CD8-positive, alpha-beta memory T cell (primary cell): ENCODE measurements around the gene INHBB. TPM values are rescaled to one million over a fixed set of nuclear protein-coding genes. Genes with fewer than 3 reads are reported as not detected.

Experiments
- CTCF ChIA-PET: fragments of 350-600 bp; sonication (Branson Sonifier 250); formaldehyde crosslinking; loops from one replicate; lab custom pipeline; 2021; ENCODE audit warnings: antibody characterized with exemption; lab: Charles Lee
- POLR2A ChIA-PET: fragments of 350-600 bp; sonication (Branson Sonifier 250); formaldehyde crosslinking; loops from one replicate; lab custom pipeline; 2021; ENCODE audit warnings: antibody characterized with exemption; lab: Charles Lee
- DNase-seq, 5 donors: peaks; one replicate each; pipeline versions ENCODE4 v3.0.0 to v3.0.0-alpha.2; 2020 to 2022; ENCODE audit warnings: mixed read lengths in 1 of 5
- H3K27ac ChIP-seq: one replicate; pipeline ENCODE4 v1.7.0; 2013; ENCODE audit warnings: low read depth, mild to moderate bottlenecking, low read length, moderate library complexity
- H3K27me3 ChIP-seq: 2 replicates; pipeline ENCODE4 v1.7.0; 2013; ENCODE audit warnings: low read length, mild to moderate bottlenecking; ENCODE audit not compliant: insufficient read depth, poor library complexity, severe bottlenecking
- H3K36me3 ChIP-seq: 2 replicates; pipeline ENCODE4 v1.7.0; 2013; ENCODE audit warnings: mild to moderate bottlenecking, low read length, moderate library complexity; ENCODE audit not compliant: insufficient read depth
- H3K4me1 ChIP-seq: 2 replicates; pipeline ENCODE4 v1.7.0; 2013; ENCODE audit warnings: mild to moderate bottlenecking, low read length, moderate library complexity; ENCODE audit not compliant: insufficient read depth
- H3K4me3 ChIP-seq: 2 replicates; pipeline ENCODE4 v1.7.0; 2013; ENCODE audit warnings: mild to moderate bottlenecking, low read length
- H3K9me3 ChIP-seq: 2 replicates; pipeline ENCODE4 v1.7.0; 2013; ENCODE audit warnings: mild to moderate bottlenecking, low read length
- H3K27ac Mint-ChIP-seq, 8 donors: one replicate each; pipeline ENCODE4 v1.8.0; 2020 to 2021; ENCODE audit warnings: mixed read lengths in 8 of 8, mild to moderate bottlenecking in 6 of 8, inconsistent platforms in 3 of 8, moderate library complexity in 3 of 8
- H3K27me3 Mint-ChIP-seq, 2 donors: one replicate each; pipeline ENCODE4 v1.8.0; 2020 to 2021; ENCODE audit warnings: mixed read lengths in 2 of 2, mild to moderate bottlenecking in 1 of 2, moderate library complexity in 1 of 2
- H3K36me3 Mint-ChIP-seq, 3 donors: one replicate each; pipeline ENCODE4 v1.8.0; 2020 to 2021; ENCODE audit warnings: mixed read lengths in 3 of 3, inconsistent platforms in 1 of 3, mild to moderate bottlenecking in 1 of 3
- H3K4me1 Mint-ChIP-seq, 3 donors: one replicate each; pipeline ENCODE4 v1.8.0; 2020 to 2021; ENCODE audit warnings: mixed read lengths in 3 of 3, inconsistent platforms in 1 of 3, mild to moderate bottlenecking in 1 of 3
- H3K4me3 Mint-ChIP-seq, 7 donors: one replicate each; pipeline ENCODE4 v1.8.0; 2020 to 2021; ENCODE audit warnings: mixed read lengths in 7 of 7, mild to moderate bottlenecking in 6 of 7, moderate library complexity in 4 of 7, inconsistent platforms in 2 of 7
- H3K9me3 Mint-ChIP-seq, 5 donors: one replicate each; pipeline ENCODE4 v1.8.0; 2020 to 2022; ENCODE audit warnings: mixed read lengths in 5 of 5, mild to moderate bottlenecking in 3 of 5, moderate library complexity in 2 of 5, inconsistent platforms in 1 of 5
- polyA plus RNA-seq: library from polyadenylated mRNA; unstranded; fragments of 300-500 nt; fragmentation: Illumina TruSeq; gene quantifications from one replicate; pipeline ENCODE4 v1.2.3, GENCODE V29; 2021
- total RNA-seq, 2 experiments: library from RNA; stranded (reverse); gene quantifications; one replicate each; pipeline ENCODE4 v1.2.3, GENCODE V29; 2021

INHBB gene
- total and polyA plus RNA-seq, 3 experiments from 2014 or later, result not detected

DNA sequence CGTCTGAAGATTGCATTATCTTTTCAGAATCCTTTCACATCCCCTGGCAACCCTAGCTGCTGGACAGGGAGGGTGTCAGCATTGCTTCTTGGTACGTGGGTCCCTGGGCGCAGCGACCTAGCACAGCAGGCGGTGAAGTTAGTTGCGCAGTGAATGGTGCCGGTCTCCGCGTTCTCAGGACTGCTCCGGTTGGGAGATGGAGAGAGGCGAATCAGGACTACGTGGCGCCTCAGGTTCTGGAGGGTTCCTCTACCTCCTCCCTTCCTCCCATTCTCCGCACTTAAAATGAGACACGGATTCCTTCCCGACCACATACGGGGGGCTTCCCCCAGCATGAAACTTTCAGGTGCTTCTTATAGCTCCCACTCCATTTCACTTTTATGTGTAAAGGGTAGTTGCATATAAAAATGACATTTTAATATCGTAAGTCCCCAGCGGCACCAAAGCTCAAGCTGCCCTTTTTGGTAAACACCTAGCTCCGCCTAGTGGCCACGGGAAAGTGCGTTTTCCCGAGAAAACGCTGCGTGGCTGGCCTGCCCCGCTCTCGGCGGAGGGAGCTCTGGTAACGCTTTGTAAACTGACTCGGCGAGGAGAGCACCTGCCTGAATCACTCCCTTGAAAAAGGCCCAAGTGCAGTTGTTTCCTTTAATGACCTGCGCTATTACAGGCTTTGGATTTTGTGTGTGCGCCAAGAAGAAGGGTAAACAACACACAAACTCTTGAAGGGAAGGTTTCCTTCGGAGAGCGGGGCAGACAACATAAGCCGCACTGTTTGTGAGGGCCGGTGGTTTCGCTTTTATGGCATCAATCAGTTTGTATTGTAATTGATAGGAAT, 32.9 kb upstream of the INHBB start:
- no peak overlapping the region for H3K27ac ChIP-seq
- Mint-ChIP-seq H3K27me3 (peaks cover 8 to 11% of the 10 kb centered on the region in 2 donors), H3K4me3 (peak overlapping the region; percentile 38 to 92 (median 81)), H3K9me3 (no peaks in the 10 kb centered on the region), H3K4me1 (peaks cover 15 to 24% (median 16%) of the 10 kb centered on the region in 3 donors), H3K36me3 (no peaks in the 10 kb centered on the region), H3K27ac (peak overlapping the region in 4 of 8 donors; percentile 51 to 83 (median 68))
- POLR2A ChIA-PET, result interaction anchor here (0.5 to 0.9 kb wide), 3 partner anchors 15 to 136 kb away, joined by 3 to 4 read pairs (median 3); partner anchors contain the start of gene RALB
- peak; percentile 39 to 74 (median 46) for DNase-seq
- H3K36me3 ChIP-seq, result no peaks in the 10 kb centered on the region
- H3K27me3 ChIP-seq, result no peaks in the 10 kb centered on the region
- CTCF ChIA-PET, result interaction anchor here (0.6 to 4.3 kb wide), 32 partner anchors 10 to 672 kb away, joined by 3 to 39 read pairs (median 4); partner anchors contain the start of gene TMEM185B
- peaks cover 9% of the 10 kb centered on the region for H3K4me1 ChIP-seq
- peak overlapping the region; percentile 54 for H3K4me3 ChIP-seq
- no peaks in the 10 kb centered on the region for H3K9me3 ChIP-seq

DNA sequence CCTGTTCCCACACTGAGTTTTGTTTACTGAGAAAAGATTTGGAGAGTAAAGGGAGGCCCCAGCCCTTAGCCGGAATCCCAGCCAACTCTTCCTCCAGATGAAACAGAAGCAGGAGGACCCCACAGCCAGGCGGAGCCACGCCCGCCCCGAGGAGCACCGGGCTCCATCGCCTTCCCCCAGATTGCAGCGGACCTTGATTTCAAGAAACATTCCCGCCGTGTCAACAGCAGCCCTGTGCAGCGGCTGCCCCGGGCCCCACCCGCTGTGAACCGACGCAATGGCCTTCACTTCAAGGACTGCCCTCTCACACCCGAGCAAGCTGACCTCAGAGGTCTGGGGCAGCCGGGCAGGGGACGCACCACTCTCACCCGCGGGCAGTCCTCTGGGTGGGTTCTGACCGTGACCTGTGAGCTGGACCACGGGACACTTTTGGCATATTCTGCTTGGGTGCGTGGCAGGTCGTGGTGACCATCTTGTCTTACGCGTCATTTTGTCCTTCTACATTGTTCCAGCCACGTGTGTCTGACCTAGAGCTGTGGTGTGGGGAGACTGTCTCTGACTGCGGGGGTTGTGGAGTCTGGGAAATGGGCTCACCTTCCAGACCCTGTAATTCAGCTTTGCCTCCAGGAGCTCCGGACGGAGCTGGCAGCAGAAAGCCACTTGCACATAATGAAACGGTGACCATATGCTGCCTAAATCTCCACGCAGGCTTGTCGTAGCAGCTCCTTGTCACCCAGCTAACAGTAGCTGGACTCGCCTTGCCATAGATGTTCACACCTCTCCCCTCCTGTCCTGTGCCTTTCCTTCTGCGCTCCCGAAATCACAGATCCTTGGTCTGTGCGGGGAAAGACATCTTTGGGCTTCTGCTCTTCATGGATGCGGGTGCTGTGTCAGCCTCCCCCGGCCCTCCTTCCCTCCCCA, 32.0 kb upstream of the INHBB start:
- DNase-seq, result no peak
- Mint-ChIP-seq H3K27ac (peak overlapping the region in 2 of 8 donors; percentile 6 to 19), H3K9me3 (no peaks in the 10 kb centered on the region), H3K36me3 (no peaks in the 10 kb centered on the region), H3K4me1 (peaks cover 15 to 24% (median 16%) of the 10 kb centered on the region in 3 donors), H3K27me3 (peaks cover 8 to 11% of the 10 kb centered on the region in 2 donors), H3K4me3 (peak overlapping the region in 6 of 7 donors; percentile 39 to 90 (median 70))
- peaks cover 9% of the 10 kb centered on the region for H3K4me1 ChIP-seq
- no peaks in the 10 kb centered on the region for H3K9me3 ChIP-seq
- ChIA-PET CTCF (interaction anchor here (0.8 to 4.3 kb wide), 30 partner anchors 10 to 673 kb away, joined by 3 to 39 read pairs (median 4); partner anchors contain the start of gene TMEM185B), POLR2A (interaction anchor here (0.7 to 0.9 kb wide), 2 partner anchors 61 to 137 kb away, joined by 3 to 4 read pairs; partner anchors contain the start of gene RALB)
- no peaks in the 10 kb centered on the region for H3K27me3 ChIP-seq
- H3K36me3 ChIP-seq, result no peaks in the 10 kb centered on the region
- H3K27ac ChIP-seq, result no peak overlapping the region
- peak overlapping the region; percentile 54 for H3K4me3 ChIP-seq

DNA sequence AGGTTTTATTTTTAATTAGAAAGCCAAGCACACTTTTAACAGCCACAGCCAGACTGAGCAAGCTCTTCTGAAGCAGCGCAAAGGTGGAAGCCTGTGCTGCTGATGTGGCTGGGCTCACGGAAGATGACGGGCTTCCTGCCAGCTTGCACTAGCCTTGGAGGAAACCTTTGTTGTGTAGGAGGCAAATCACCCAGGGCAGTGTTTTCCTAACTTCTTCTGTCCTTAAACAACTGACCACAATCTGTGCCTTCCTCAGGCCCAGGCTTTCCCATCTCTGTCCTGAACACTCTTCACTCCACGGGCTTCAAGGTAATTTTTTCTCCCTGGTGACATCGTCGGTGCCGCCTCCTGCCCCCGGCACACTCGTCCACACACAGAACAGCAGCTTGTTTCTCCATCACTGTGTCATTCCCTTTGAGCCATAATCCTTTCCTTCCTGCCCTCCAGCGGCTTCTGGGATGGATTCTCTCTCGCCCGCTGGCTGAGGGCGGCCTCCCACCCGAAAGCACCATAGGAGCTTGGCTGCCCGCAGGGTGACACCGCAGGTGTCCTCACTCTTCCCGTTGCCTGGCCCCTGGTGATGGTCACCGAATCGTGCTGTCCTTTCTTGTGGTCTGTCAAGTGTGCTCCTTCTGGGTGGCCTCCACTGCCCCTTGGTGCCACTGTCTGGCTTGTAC, 31.1 kb upstream of the INHBB start:
- H3K27ac ChIP-seq, result no peak overlapping the region
- H3K4me1 ChIP-seq, result peaks cover 9% of the 10 kb centered on the region
- Mint-ChIP-seq H3K27ac (peak overlapping the region in 2 of 8 donors; percentile 6 to 78), H3K27me3 (peaks cover 8 to 11% of the 10 kb centered on the region in 2 donors), H3K4me3 (peak overlapping the region in 4 of 7 donors; percentile 14 to 78 (median 40)), H3K9me3 (no peaks in the 10 kb centered on the region), H3K4me1 (peaks cover 15 to 24% (median 16%) of the 10 kb centered on the region in 3 donors), H3K36me3 (no peaks in the 10 kb centered on the region)
- H3K9me3 ChIP-seq, result no peaks in the 10 kb centered on the region
- H3K27me3 ChIP-seq, result no peaks in the 10 kb centered on the region
- no peak overlapping the region for H3K4me3 ChIP-seq
- DNase-seq, result peak in 1 of 5 donors; percentile 47
- no peaks in the 10 kb centered on the region for H3K36me3 ChIP-seq
- ChIA-PET POLR2A (no interaction called here), CTCF (interaction anchor here (0.8 to 4.3 kb wide), 8 partner anchors 9 to 673 kb away, joined by 3 to 39 read pairs (median 8); no protein-coding TSS in a partner anchor)

DNA sequence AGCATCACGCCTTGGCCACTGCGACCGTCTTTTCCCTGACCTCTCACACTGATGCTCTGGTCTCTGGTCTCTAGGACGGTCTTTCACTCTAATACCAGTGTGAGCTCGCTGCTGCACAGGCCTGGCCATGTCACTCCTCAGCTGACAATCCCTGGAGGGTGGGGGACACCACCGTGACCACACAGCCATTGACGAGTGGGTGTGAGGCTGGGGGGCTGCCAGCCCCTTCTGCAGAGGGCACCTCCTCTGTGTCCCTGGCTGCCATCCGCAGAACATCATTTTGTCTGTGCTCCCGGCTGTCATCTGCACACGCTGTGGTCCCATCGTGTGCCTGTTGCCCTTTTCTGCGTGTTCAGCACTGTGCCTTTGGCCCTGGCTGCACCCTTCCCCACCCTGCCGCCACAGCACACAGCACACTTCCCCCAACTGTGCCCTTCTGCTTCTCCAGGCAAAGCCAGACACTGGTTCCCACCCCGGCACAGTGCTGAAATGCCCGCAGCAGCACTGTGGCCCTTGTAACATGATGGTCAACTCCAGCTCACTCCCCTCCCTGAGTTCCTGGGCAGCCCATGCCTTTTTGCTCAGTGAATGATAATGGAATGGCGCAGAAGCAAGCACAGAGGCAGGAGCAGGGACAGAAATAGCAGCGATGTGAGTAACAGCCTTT, 30.4 kb upstream of the INHBB start:
- Mint-ChIP-seq H3K27me3 (peaks cover 8 to 11% of the 10 kb centered on the region in 2 donors), H3K36me3 (no peaks in the 10 kb centered on the region), H3K27ac (no peak overlapping the region), H3K4me3 (peak overlapping the region in 3 of 7 donors; percentile 15 to 78 (median 35)), H3K9me3 (no peaks in the 10 kb centered on the region), H3K4me1 (peaks cover 15 to 24% (median 16%) of the 10 kb centered on the region in 3 donors)
- Histone ChIP-seq H3K27me3 (peaks cover 3% of the 10 kb centered on the region), H3K9me3 (no peaks in the 10 kb centered on the region), H3K4me3 (no peak overlapping the region), H3K36me3 (no peaks in the 10 kb centered on the region), H3K4me1 (peaks cover 9% of the 10 kb centered on the region), H3K27ac (no peak overlapping the region)
- ChIA-PET CTCF (interaction anchor here (1.8 to 4.3 kb wide), 2 partner anchors 109 to 206 kb away, joined by 7 to 19 read pairs; no protein-coding TSS in a partner anchor), POLR2A (no interaction called here)
- no peak for DNase-seq

DNA sequence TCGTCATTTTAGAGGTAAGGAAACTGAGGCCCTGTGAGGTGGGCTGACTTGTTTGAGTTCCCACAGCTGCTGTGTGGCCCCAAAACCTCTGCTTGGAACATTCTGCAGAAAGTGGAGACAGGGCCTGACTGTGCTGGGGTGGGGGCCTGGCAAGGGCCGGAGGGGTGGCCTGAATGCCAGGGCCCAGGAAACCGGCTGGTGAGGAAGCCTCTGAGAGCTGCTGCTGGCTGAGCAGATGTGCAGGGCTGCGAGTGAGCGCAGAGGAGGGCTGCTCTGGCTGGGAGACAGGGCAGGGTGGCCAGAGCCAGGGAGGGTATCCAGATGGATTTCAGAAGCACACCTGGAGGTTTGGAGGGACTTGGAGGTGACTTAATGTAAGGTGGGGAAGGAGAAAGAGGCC, 29.9 kb upstream of the INHBB start:
- Histone ChIP-seq H3K36me3 (no peaks in the 10 kb centered on the region), H3K4me3 (no peak overlapping the region), H3K27ac (no peak overlapping the region), H3K4me1 (peaks cover 9% of the 10 kb centered on the region), H3K9me3 (no peaks in the 10 kb centered on the region), H3K27me3 (peaks cover 3% of the 10 kb centered on the region)
- Mint-ChIP-seq H3K4me1 (peaks cover 15 to 24% (median 16%) of the 10 kb centered on the region in 3 donors), H3K4me3 (no peak overlapping the region), H3K36me3 (no peaks in the 10 kb centered on the region), H3K9me3 (no peaks in the 10 kb centered on the region), H3K27me3 (peaks cover 8 to 11% of the 10 kb centered on the region in 2 donors), H3K27ac (no peak overlapping the region)
- POLR2A ChIA-PET, result no interaction called here
- CTCF ChIA-PET, result no interaction called here
- DNase-seq, result no peak

DNA sequence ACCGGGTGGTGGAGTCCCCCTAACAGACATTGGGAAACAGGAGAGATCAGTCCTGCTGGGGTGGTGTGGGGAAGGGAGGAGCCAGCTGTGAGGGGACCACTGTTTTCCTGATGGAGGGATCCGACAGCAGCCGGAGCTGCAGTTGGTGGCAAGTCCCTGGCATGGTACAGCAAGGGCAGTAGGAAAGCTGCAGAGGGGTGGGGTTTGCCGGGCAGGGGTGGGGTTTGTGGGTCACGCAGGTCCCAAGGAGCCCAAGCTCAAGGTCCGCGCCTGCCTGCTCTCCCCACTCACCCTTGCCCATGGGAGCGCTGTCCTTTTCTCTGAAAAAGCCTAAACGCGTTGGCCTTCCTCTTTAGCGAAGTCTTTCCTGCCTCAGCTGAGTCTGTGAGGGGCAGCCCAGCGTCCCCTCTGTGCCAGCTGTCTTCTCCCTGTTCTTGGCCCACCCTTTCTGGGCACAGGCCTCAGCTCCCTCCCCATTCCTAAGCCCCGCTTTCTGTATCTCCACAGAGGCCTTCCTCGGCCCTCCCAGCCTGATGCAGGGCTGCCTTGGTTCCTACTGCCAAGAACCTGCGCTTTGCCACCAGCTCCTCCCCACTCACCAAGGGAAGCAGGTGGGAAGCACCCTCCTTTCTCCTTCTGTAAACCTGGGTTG, 29.3 kb upstream of the INHBB start:
- H3K4me1 Mint-ChIP-seq, result peaks cover 15 to 25% (median 16%) of the 10 kb centered on the region in 3 donors
- POLR2A ChIA-PET, result no interaction called here
- CTCF ChIA-PET, result no interaction called here

More for the DNA sequence above, 29.3 kb upstream of the INHBB start:
- no peak overlapping the region for H3K4me3 Mint-ChIP-seq
- Histone ChIP-seq H3K9me3 (no peaks in the 10 kb centered on the region), H3K27ac (no peak overlapping the region), H3K4me1 (peaks cover 9% of the 10 kb centered on the region), H3K36me3 (no peaks in the 10 kb centered on the region), H3K4me3 (no peak overlapping the region), H3K27me3 (peaks cover 3% of the 10 kb centered on the region)
- H3K9me3 Mint-ChIP-seq, result no peaks in the 10 kb centered on the region
- no peak for DNase-seq
- H3K27me3 Mint-ChIP-seq, result peaks cover 8 to 11% of the 10 kb centered on the region in 2 donors
- no peaks in the 10 kb centered on the region for H3K36me3 Mint-ChIP-seq
- H3K27ac Mint-ChIP-seq, result no peak overlapping the region
